ENCODE data around the gene STATH.
"Not testable (repeated sequence)": the region's sequence is repeated elsewhere in the genome, so short reads cannot be mapped to it uniquely, and the experiment has no call there.

STATH gene, protein sequence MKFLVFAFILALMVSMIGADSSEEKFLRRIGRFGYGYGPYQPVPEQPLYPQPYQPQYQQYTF

DNA sequence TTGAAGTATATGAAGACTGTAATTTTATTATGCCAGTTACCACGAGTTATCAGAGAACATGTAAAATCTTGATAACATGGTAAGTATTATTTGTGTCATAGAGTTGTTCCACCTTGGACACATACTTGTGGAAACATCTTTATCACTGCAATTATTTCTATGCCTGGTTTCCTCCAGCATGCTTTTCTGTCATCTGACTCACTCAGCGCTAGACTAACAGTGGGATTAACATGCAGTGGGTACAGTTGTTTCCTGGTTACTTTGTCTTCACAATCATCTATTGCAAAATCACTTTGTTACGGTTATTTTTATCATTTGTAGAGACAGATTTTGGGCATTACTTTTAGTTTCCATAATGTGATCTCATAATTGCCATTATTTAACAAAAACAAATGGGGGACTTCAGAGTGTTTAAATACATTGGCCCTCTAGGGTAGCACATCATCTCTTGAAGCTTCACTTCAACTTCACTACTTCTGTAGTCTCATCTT lies at the start of gene STATH:
STATH (plus strand) TSS at position 441 of the 491 bp plus-strand sequence. CDS start 2,472 bp downstream, outside the sequence.
- no peak for DNase-seq

DNA sequence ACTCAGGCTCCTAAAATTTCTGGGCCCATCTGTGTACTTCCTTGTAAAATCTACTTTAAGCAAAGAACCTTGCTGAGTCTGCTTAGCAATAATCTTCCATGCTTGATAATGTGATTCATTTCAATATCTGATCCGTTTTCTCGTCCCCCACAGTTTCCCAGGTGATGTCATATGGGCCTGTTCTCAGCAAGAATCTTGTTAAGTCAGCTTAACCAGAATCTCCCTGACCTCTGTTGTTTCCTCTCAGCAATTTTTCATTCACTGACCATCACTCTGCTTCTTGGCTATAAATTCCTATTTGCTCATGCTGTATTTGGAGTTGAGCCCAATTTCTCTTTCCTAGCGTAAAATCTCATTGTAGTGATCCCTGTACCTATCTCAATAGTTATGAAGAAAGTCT lies 44.2 kb upstream of the STATH start:
- DNase-seq, result no peak

GRCh38 chr4:69957209-69957608 lies 38.6 kb upstream of the STATH start:
- DNase-seq, result no peak

GRCh38 chr4:69965628-69966027 lies 30.1 kb upstream of the STATH start, which contains the start of gene CSN2:
Gene CSN2, minus strand, starts transcription at chr4:69965728. Its CDS starts 4,733 bp downstream, at chr4:69960995.
- no peak for DNase-seq

- DNase-seq, result no peak
These were observed 25.7 kb upstream of the STATH start for GRCh38 chr4:69970071-69970470.

- no peak for DNase-seq
These were observed 21.1 kb upstream of the STATH start for GRCh38 chr4:69974631-69975030.

GRCh38 chr4:69977582-69977981 lies 18.2 kb upstream of the STATH start:
- no peak for DNase-seq

- no peak for DNase-seq
These were observed 11.7 kb upstream of the STATH start for GRCh38 chr4:69984030-69984443.

DNA sequence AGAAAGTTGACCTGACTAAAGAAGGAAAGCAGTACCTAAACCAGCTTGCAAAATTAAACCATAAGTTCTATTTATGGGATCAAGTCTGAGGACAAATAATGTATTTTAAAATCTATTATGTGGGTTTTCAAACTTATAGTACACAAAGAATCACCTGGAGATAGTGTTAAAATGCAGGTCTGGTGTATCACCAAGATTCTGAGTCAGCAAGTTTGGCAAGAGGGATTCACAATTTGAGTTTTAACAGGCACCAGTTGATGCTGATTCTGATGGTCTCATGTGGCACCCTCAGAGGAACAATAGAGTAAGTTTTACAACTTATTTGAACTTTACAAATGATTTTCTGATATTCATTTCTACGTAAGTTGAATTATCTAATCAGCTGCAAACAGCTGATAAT lies 9.1 kb upstream of the STATH start:
- DNase-seq, result no peak

DNA sequence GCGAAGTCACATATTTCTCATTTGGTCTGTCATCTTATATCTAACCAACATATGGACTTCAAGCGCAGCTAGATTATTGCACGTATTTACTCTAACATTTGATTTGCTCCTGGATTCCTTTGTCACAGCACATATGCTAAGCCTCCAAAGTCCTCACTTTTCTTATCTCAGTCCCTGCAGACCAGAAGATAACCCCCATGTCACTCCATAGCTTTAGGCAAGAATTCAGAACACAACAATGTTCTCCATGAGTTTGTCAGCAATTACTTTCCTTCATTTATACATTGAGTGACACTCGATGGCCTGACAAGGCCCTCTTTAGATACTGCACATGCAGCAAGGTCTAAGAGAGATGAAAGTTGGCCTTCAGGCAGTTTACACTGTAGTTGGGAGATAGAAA lies 4.8 kb upstream of the STATH start:
- DNase-seq, result no peak

GRCh38 chr4:69994782-69995181 lies 984 bp upstream of the STATH start:
- DNase-seq, result no peak

DNA sequence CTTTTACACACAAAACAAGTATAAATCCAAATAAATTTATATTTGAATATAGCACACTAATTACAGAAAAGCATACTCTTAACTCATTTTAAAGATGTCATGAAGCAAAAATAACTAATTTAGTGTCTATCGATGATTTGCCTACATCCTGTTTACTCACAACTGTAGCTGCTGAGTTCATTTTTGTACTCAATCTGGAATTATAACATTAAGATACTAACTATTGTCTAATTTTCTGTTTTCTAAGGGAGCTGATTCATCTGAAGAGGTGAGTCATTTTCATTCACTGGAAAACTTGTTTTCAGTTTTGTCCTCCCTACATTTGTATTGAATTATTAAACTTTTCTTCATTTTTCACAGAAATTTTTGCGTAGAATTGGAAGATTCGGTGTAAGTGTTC lies 3.7 kb downstream of the STATH start:
- no peak for DNase-seq

- no peak for DNase-seq
These were observed 4.9 kb downstream of the STATH start for GRCh38 chr4:70000711-70001110.

DNA sequence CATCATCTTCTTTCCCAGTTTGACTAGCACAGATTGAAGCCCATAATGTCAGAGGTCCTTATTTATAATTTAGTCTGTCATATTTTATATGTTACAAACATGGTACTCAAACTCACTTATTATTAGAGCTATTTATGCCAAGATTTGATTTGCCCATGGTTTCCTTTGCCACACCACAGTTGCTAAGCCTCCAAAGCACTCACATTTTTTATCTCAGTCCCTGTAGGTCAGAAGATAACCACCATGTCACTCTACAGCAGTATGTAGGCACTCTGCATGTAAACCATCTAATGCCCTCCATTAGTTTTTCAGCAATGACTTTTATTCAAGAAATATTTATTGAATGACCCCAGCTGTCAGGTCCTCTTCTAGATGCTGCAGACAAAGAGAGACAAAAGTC lies 6.7 kb downstream of the STATH start:
- DNase-seq, result no peak

DNA sequence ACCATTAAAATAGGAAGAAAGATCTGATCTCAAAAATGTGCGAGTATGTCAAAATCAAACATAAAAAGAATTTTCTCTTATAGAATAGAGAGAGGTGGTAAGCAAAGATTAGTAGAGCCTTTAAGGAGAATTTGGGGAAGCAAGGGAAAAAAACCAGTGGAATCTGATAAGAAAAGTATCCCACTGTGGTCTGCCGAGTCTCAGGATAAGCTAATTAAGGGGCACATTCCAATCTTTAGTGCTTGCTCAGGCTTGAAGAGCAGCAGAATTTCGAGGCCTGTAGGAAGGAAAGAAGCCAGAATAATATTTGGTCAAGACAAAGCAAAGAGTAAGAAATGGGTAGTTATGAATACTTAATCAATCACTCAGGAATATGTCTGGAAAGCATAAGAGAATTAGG lies 13.0 kb downstream of the STATH start:
- DNase-seq, result no peak

DNA sequence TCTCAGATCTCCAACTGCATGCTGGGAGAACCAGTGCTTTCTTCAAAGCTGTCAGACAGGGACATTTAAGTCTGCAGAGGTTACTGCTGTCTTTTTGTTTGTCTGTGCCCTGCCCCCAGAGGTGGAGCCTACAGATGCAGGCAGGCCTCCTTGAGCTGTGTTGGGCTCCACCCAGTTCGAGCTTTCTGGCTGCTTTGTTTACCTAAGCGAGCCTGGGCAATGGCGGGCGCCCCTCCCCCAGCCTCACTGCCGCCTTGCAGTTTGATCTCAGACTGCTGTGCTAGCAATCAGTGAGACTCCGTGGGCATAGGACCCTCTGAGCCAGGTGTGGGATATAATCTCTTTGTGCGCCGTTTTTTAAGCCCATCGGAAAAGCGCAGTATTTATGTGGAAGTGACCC lies 23.2 kb downstream of the STATH start:
- not testable (repeated sequence) for DNase-seq

- DNase-seq, result no peak
These were observed 27.5 kb downstream of the STATH start for GRCh38 chr4:70023218-70023617.

GRCh38 chr4:70027011-70027410 lies 31.2 kb downstream of the STATH start:
- no peak for DNase-seq

DNA sequence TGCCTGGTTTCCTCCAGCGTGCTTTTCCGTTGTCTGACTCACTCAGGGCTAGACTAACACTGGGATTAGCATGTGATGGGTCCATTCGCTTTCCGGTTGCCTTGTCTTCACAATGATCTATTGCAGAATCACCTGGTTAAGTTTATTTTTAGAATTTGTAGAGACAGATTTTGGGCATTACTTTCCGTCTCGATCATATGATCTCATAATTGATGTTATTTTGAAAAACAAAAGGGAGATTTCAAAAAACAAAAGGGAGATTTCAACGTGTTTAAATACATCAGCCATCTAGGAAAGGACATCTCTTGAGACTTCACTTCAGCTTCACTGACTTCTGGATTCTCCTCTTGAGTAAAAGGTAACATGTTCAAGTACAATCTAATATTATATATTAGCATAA lies 32.4 kb downstream of the STATH start, which contains the start of gene HTN3:
HTN3 (plus strand) TSS at position 301 of the 400 bp plus-strand sequence. CDS start 2,282 bp downstream, outside the sequence.
- not testable (repeated sequence) for DNase-seq

GRCh38 chr4:70037559-70037958 lies 41.8 kb downstream of the STATH start:
- not testable (repeated sequence) for DNase-seq

GRCh38 chr4:70039928-70040327 lies 44.2 kb downstream of the STATH start:
- not testable (repeated sequence) for DNase-seq

DNA sequence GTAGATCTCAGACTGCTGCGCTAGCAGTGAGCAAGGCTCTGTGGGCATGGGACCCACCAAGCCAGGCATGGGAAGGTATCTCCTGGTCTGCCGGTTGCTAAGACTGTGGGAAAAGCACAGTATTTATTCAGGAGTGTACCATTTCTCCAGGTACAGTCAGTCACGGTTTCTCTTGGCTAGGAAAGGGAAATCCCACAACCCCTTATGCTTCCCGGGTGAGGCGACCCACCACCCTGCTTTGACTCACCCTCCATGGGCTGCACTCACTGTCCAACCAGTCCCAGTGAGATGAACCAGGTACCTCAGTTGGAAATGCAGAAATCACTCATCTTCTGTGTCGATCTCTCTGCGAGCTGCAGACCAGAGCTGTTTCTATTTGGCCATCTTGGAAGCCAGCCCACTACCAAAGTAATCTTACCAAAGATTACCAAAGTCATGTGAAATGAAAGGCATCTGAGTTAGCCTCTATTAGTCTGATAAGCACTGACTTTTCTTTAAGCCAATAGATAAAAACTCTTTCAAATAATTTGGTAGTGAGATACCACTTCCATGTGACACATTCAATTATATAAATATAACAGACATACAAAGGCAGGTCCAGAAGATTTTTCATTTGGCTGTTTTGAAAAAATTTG lies 46.0 kb downstream of the STATH start:
- no peak for DNase-seq

GRCh38 chr4:70050138-70050537 lies 54.4 kb downstream of the STATH start, which contains the start of gene HTN1:
Gene HTN1, plus strand, starts transcription at chr4:70050438. Its CDS starts 2,639 bp downstream, at chr4:70053077.
- not testable (repeated sequence) for DNase-seq
